Astrocyte of the hippocampus (primary cell): Measurements from ENCODE around the gene SLC26A1.
A peak's percentile ranks its signal among the peaks of the same experiment; 100 is the strongest.
"Not testable (repeated sequence)": the region's sequence is repeated elsewhere in the genome, so short reads cannot be mapped to it uniquely, and the experiment has no call there.

Experiments used
- DNase-seq: peaks from one replicate; pipeline ENCODE4 v3.0.0; 2011; ENCODE audit warnings: low read depth, low spot score

Gene SLC26A1

DNA sequence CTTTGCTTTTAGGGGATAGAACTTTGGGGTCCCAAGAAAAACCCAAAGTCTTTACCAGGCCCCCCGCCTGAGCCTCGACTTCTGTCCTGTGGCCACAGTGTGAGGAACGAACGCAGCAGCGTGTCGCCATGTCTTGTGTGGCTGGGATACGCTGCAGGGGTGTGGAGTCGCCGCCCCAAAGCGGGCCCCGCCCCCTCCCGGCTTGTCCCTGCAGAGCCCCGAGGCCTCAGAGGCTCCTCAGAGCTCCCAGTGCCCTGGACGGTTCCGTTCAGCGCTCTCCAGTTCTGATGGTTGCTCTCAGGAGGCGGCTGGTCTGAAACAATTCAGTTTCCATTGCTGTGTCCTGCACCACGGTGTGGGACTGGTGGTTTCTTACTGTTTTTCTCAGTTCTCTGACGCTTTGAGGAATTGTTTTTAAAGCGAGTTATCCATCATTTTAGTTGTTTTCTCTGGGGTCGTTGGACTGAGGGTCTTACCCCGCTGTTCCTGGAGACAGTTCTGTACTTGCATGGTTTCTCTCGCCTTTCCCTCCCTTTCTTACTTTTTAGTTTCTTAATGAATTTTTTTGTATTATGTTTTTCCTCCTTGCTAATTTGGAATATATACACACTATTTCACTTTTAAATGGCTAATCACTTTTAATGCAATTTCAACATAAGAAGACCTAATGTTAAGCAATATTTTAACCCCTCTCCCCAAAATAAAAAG is 7.9 kb downstream of the SLC26A1 start:
- DNase-seq: peak; percentile 50

DNA sequence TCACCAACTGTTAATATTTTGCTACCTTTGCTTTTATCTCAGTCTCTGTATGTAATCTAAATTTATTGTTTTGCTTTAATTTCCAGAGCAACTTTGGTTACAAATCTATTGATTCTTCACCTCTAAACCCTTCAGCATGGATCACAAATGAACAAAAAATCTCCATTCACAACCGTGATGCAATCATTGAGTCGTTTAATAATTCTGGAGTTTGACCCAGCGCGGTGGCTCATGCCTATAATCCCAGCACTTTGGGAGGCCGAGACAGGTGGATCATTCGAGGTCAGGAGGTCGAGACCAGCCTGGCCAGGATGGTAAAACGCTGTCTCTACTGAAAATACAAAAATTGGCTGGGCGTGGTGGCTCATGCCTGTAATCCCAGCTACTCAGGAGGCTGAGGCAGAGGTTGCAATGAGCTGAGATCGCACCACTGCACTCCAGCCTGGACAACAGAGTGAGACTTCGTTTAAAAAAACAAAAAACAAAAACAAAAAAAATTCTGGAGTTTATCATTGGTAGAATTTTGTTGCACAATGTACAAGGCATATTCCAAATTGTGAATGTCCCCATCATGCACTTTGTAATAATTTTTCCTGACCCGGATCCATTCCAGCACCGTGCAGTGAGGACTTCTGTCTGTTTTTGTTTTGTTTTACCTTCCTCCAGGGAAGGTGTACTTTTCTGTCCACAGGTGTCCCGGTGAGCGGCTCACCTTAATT is 8.7 kb downstream of the SLC26A1 start:
- no peak for DNase-seq

DNA sequence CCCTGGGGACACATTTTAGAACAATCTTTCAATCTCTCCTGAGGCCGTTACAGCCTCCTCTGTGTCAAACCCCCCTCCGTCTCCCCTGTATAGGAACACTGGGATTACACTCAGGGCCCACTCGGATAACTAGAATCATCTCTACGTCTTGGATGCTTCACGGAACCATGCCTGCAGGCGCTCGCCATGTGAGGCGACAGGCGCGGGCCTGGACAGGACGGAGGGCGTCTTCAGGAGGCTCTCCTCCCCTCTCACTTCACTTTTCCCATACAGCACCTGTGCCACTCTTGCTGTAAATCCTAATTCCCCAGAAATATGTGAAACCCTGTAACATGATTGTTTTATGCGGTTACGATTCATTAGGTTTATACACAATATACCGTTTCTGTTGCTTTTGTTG is 10.4 kb downstream of the SLC26A1 start:
- DNase-seq: no peak

DNA sequence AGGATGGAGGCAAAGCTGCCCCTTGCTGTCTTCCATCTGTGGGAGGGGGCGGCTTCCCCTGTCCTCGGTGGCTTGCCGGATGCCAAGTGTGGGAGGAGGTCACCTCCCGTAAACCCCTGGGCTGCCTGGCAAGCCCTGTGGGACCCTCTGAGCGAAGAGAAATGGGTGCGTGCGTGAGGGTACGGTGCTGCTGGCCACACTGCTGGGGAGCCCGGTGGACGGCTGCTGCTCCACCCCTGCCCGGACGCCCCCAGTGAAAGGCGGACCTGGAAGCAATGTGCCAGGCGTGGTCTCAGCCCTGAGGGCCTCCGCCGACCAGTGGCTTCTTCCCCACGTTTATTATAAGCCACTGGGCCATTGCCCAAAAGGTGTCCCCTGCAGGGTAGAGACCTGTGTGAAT is 10.9 kb downstream of the SLC26A1 start:
- no peak for DNase-seq

DNA sequence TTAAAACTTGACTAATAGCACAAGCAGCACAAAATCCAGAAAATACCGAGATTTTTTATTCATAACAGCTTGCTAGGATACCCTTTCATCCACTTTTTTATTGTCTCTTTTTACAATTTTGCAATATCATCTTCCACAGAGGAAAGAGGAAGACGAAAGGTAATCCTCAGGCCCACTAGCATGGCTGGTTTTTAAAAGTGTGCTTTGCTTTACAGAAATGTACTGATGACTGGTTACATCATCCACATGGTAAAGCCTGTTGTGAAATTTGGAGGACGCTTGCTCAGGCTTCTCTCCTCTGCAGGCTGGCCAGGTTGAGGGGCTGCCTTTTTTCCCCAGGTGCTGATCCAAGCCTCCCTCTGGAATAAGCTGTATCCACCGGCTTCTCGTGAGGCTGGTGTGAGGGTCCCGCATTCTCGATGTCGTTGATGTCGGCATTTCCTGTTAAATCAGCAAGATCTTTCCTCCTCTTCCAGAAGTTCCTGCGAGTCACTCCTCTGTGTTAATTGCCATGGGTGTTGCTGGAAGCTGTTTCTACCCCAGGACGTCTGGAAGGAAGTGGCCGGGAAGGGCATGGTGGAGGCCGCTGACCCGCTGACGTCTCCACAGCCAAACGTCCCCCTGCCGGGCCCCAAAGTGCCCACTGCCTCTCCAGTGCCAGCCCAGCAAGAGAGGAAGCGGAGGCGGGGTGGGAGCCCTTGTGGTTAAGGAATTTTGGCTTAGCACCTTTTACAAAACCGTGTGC is 14.1 kb downstream of the SLC26A1 start:
- no peak for DNase-seq

DNA sequence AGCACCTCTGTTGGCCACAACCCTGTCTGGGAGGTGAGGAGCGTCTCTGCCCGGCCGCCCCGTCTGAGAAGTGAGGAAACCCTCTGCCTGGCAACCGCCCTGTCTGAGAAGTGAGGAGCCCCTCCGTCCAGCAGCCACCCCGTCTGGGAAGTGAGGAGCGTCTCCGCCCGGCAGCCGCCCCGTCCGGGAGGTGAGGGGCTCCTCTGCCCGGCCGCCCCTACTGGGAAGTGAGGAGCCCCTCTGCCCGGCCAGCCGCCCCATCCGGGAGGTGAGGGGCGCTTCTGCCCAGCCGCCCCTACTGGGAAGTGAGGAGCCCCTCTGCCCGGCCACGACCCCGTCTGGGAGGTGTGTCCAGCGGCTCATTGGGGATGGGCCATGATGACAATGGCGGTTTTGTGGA is 17.2 kb downstream of the SLC26A1 start:
- not testable (repeated sequence) for DNase-seq

DNA sequence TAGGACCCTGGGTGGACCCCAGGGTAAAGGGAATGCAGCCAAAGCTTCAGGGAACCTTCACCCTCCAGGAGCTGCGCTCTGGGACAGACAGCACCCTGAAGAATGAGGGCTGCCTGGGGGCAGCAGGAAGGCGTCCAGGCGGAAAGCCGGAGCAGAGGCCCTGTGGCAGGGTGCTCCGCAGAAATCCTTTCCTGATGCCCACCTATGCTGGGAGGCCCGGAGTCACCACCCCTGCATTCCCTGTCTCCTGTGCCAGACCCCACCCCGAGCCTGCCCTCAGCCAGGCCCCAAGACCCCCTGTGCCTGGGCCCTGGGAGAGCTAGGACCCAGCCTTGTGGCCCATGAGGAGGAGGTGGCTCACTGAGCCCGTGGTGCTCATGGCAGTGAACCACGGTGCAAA is 18.5 kb downstream of the SLC26A1 start:
- DNase-seq: no peak

DNA sequence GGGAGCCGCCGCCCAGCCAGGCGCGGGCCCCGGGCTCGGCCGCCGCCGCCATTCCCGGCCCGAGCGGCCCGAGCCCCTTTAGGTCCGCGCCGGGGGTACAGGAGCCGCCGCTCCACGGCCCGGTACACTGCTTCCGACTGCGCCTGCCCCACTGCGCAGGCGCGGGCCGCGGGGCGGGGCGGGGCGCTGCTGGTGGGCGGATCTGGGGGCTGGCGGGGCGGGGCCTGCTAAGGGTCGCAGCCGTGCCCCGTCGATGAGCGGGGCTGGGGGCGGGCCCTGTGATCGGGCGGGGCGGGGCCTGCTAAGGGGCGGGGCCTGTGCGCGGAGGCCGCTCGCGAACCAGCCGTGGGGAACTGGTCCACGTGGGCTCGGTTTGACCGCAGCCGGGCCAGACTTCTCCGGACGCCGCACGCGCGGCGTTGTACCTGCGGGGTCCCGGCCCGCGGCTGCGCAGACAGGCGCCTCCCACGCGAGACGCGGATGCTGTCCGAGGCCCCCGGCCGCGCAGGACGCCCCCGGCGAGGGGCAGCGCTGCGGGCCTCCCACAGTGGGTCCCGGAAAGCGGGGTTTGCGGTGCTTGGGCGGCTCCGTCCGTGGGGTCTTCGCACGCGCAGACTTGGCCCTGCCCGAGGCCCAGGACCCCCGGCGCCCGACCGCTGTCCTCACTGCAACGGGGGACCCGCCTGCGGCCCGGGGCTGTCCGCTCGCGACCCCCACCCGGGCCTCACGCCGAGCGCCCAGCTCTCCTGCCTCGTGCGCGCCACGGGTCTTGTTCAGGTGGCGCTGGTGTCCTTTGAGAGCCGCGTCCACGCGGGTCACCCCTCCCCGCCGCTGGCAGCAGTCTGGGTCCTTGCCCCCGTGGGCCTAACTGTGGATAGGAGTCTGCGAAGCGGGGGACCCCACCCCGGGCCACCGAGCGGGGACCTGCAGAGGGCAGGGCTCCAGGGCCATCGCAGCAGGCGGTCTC is 19.5 kb downstream of the SLC26A1 start, which contains the start of gene DGKQ:
TSS of gene DGKQ (minus strand) at position 139 of the 967 bp plus-strand sequence. CDS start at position 52, 87 bp downstream.
- peak; percentile 94 for DNase-seq

DNA sequence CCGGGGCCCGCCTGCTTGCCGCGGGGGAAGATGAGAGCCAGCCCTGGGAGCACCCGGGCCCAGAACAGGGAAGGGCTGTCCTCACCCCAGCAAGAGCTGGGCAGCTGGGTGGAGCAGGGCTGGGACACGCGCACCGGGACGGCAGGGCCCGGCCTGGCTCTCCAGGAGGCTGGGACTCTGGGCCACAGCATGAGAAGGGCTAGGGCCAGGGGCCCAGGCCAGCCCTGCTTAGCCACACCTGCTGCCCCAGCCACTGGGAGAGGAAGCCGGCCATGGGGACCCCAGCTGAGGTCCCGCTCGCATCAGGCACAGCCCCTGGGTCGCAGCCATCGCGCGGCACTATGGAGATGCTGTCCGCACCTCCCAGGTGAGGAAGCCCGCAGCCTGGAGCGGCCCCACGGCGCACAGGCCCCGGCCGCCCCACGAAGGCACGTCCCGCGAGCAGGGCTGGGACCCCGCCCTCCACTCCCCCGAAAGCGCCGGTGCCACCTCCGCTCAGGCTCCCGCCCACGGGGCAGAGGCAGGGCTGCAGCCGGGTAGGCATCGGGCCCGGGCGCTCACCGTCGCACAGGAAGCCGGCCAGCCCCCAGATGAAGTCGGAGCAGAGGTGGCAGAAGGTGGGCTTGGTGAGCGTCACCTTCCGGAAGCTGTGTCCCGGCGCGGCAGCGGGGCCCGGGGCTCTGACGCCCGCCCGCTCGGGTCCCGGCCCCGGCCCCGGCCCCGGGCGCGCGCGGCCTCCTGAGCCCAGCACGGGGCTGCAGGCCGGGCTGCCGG is 20.4 kb downstream of the SLC26A1 start:
- DNase-seq: peak; percentile 56

DNA sequence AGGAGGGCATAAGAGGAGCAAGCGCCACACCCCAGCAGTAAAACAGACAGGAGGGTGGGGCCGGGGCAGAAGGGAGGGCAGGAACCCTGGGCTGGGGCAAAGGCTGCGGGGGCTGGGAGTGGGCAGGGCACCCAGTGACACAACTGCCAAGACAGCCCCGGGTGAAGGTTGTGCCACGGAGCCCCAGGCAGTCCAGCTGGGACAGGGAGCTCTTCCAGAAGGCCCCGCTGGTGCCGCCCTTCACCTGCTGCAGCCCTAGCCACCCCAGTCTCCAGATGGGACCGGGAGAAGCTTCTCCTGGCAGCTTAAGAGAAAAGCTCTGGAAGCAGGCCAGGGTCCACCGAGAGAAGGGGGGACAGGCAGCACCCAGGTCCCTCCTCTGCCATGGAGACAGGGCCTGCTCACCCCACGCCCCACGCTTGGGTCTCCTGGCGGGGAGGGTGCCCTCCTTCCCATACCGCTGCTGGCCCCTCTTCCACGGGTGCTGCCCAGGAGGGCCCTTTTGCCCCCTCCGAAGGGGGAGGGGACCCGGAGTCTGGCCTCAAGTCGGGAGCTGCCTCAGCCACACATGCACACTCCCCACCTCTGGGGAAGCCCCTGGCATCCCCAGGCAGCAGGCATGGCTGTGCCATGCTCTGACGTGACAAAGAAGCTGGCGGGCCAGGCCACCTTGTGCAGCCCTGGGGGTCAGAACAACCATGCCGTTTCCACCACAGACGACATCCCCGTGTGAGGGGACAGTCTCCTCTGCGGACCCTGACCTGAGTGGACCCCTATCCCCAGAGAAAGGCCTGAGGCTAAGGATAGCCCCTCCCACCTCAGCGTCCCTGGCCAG is 21.3 kb downstream of the SLC26A1 start:
- DNase-seq: no peak

DNA sequence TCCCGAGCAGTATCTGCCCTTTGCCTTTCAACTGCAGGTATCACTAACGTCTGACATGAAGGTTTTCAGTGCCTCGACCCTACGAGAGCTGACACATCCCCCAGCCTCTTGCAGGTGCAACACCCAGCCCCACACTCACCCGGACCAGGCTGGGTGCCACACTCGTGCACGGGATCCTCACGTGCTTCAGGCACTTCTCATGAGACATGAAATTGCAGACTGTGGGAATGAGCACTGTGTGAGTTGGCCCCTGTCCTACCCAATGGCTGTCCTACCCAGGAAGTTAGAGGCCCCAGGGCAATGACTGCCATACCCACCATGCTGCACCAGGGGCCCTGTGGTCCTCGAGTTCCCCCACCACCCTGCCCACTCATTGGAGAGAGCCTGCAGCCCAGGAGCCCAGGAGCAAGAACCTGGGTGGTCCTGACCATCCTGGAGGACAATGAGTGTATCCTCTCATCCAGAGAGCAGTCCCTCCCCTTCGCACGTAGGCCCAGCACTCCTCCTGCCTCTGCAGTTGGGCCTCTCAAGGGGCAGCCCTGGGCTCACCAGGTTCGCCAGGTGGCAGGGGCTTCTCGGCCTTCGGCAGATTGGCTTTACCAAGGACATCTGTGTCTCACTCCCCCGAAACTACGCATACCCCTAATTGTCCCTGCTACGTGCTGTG is 22.2 kb downstream of the SLC26A1 start:
- no peak for DNase-seq

DNA sequence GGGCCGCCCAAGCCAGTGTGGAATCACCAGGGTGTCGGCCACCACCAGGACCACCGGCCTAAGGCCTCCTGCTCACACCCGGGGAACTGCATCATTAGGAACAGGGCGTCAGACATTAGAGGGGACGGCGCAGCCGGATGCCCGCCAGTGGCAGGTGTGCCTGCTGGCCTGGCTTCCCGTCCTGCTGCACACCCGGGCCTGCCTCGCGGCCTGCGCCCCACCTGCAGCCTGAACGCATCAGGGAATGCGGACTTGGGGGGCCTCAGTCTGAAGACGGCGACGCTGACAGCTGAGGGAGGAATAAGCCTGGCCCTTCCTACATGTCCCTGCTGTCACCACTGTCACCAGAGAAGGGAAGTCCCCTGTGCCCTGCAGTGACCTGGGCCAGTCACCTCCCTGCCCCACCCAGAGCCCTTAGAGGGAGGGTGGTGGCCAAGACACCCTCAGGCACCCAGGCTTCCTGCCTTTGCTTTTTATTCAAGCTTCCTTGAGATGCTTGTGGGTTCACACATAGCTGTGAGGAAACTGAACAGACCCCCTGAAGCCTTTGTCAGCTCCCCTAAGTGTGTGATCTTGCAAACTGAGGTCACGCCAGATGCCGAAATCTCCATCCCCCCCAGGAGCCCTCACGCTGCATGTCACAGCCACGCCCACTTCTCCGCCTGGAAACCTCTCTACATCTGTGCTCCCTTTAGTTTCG is 23.0 kb downstream of the SLC26A1 start:
- no peak for DNase-seq

DNA sequence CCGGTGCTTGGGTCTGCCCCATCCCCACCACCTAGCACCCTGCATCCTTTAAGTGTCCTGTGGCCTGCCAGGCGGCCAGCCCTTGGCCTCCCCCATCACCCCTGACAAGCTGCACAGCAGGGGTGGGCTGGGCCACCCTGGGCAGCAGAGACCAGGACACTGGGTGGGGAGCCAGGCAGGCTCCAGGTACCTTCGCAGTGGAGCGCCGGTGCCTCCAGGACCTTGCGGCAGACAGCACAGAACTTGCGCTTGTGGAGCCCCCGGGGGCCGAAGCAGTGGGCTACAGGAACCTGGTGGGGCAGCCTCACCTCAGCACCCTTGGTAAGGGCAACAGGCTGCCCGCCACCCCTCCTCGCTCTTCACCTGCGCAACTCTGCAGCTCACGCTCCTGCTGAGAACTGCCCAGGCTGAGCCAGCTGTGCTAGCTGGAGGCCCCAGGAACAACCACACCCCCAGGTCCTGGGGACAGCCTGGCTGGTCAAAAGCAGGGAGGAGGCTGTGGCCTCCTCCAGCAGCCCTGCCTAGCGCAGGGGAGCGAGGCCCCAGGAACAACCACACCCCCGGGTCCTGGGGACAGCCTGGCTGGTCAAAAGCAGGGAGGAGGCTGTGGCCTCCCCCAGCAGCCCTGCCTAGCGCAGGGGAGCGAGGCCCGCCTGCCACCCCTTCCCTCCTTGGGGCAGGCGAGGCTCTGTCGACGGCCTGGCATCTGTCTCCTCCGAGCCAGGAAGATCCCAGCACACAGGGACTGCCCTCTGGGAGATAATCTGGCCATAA is 24.4 kb downstream of the SLC26A1 start:
- no peak for DNase-seq

DNA sequence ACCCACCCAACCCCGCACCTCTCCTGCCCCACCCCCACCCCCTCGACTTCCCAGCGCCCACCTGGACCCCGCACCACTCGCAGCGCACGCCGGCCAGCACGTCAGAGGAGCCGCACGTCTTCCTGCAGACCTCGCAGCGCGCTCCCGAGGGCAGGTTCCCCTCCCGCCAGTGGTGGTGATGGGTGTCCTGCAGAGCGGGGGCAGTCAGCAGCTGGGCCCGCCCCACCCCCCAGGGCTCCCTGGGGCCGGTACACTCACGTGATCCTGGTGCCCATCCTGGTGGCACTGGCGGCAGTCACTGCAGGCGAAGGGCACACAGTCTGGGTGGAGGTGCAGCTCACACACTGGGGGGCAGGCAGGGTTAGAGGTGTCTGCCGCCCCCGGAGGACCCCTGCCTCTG is 25.0 kb downstream of the SLC26A1 start:
- no peak for DNase-seq

DNA sequence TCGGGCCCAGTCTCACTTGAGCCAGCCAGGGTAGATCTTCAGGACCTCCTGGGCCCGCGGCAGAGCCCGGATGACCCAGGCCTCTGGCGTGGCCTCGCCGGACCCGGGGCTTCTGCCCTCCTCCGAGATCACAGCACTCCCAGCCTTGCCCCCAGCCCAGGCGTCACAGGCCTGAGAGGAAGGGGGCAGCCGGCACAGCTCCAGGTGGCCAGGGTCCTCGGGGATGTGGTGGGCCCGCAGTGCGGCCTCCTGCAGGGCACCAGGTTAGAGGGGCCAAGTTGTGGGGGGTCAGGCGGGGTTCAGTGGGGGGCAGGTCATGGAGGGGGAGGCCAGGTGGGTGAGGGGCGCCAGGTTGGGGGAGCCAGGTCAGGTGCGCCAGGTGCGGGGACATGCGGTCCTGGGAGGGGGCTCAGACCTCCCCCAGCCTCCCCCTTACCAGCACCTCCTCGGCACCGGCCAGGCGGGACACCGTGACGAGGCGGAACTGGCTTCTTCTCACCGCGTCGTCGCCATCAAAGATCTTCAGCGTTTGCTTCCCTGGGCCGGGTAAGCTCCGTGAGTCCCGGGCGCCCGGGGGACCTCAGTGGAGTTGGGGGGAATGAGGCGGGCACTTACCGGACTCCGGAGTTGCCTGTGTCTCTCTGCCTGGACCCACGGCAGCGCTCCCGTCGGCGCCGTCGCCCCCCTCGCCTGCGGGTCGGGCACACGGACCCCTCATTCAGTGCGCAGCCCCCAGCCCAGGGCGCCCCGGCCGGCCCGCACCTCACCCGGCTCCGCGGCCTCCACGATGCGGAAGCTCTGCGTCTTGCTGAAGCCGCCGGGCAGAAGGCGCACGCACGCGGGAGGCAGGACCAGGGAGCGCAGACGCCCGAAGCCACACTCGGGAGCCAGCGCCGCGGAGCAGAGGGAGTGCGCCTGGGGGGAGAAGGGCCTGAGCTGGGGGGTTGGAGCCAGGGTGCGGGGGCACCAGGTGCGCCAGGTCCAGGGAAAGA is 25.8 kb downstream of the SLC26A1 start:
- DNase-seq: peak; percentile 58
